C4-2B (cell line): ENCODE results near the gene CMTM2.

Experiments
- ZFX ChIP-seq: fragments of 450-650 bp; IDR thresholded peaks from 2 replicates; pipeline ENCODE4 v1.6.1; 2017
- TF ChIP-seq, protein P1 (sequence below): fragments of 450-650 bp; conservative IDR thresholded peaks from 2 replicates; pipeline ENCODE4 v1.5.1; 2017; ENCODE audit warnings: mild to moderate bottlenecking

DNA sequence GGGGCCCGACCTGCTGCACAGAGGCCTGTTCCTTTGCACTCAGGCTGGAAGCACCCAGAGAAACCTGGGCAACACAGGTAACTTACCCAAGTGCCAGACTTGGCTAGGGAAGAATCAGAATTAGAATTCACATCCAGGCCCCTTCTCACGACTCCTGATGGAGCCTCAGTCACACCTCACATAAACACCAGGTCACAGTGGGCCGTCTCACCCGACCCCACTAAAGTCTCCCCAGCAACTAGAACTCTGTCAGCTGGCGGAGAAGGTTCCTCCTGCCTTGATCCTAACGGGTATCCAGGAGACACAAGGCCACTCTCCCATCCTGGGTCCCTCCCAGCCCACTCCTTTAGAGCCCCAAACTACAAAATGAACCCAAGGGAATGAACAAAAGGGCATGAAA is 35.7 kb upstream of the CMTM2 start:
- TF ChIP-seq, protein P1, sequence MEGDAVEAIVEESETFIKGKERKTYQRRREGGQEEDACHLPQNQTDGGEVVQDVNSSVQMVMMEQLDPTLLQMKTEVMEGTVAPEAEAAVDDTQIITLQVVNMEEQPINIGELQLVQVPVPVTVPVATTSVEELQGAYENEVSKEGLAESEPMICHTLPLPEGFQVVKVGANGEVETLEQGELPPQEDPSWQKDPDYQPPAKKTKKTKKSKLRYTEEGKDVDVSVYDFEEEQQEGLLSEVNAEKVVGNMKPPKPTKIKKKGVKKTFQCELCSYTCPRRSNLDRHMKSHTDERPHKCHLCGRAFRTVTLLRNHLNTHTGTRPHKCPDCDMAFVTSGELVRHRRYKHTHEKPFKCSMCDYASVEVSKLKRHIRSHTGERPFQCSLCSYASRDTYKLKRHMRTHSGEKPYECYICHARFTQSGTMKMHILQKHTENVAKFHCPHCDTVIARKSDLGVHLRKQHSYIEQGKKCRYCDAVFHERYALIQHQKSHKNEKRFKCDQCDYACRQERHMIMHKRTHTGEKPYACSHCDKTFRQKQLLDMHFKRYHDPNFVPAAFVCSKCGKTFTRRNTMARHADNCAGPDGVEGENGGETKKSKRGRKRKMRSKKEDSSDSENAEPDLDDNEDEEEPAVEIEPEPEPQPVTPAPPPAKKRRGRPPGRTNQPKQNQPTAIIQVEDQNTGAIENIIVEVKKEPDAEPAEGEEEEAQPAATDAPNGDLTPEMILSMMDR, result no peak
- TF ChIP-seq ZFX, result no peak
